Osteoblast (primary cell): Measurements from ENCODE around the gene INTS3. TPM values are rescaled to one million over a fixed set of nuclear protein-coding genes. Genes with fewer than 3 reads are reported as not detected.
A peak's percentile ranks its signal among the peaks of the same experiment; 100 is the strongest.

Experiments
- DNase-seq: peaks from one replicate; pipeline ENCODE4 v3.0.0; 2011; ENCODE audit warnings: low spot score, mixed read lengths; ENCODE audit not compliant: insufficient read length; ENCODE audit errors: missing footprints
- H2AFZ ChIP-seq: 2 replicates; pipeline ENCODE4 v1.6.0; 2011; ENCODE audit warnings: mild to moderate bottlenecking, low read length
- H3K27ac ChIP-seq: 2 replicates; pipeline ENCODE4 v1.5.1; 2011; ENCODE audit warnings: mild to moderate bottlenecking, low read depth, low read length, moderate library complexity
- H3K27me3 ChIP-seq: 2 replicates; pipeline ENCODE4 v1.6.0; 2012; ENCODE audit warnings: mild to moderate bottlenecking, control low read depth, inconsistent platforms, low read length, moderate library complexity; ENCODE audit not compliant: insufficient read depth
- H3K36me3 ChIP-seq: 2 replicates; pipeline ENCODE4 v1.5.1; 2011; ENCODE audit warnings: mild to moderate bottlenecking, low read length, control low read depth, moderate library complexity; ENCODE audit not compliant: insufficient read depth
- H3K4me1 ChIP-seq: 2 replicates; pipeline ENCODE4 v1.5.1; 2011; ENCODE audit warnings: mild to moderate bottlenecking, low read length, control low read depth, moderate library complexity; ENCODE audit not compliant: insufficient read depth
- H3K4me2 ChIP-seq: 2 replicates; pipeline ENCODE4 v1.6.0; 2011; ENCODE audit warnings: mild to moderate bottlenecking, low read length; ENCODE audit not compliant: insufficient read depth
- H3K4me3 ChIP-seq: fragments of 200-600 bp; sonication (generic); 3 replicates; pipeline ENCODE4 v1.5.1; 2012; ENCODE audit warnings: mild to moderate bottlenecking, low read length, inconsistent platforms; ENCODE audit not compliant: insufficient read depth
- H3K79me2 ChIP-seq: 2 replicates; pipeline ENCODE4 v1.6.0; 2012; ENCODE audit warnings: mild to moderate bottlenecking, low read length, control low read depth, inconsistent platforms; ENCODE audit not compliant: insufficient read depth
- H3K9me3 ChIP-seq: 2 replicates; pipeline ENCODE4 v1.5.1; 2011; ENCODE audit warnings: low read depth, low read length, control low read depth
- H4K20me1 ChIP-seq: 2 replicates; pipeline ENCODE4 v1.6.0; 2012; ENCODE audit warnings: mild to moderate bottlenecking, low read length, control low read depth; ENCODE audit not compliant: insufficient read depth
- CTCF ChIP-seq: IDR thresholded peaks from 2 replicates; pipeline ENCODE4 v1.5.1; 2011; ENCODE audit warnings: mild to moderate bottlenecking, low read depth, low read length, moderate library complexity; ENCODE audit errors: extremely low read depth
- total RNA-seq: library from RNA; depleted of rRNA; stranded (reverse); fragments of >200 nt; gene quantifications from 2 replicates; pipeline ENCODE4 v1.2.3, GENCODE V29; 2012

The INTS3 gene
- total RNA-seq, 1 donor, result 42.7 TPM

DNA sequence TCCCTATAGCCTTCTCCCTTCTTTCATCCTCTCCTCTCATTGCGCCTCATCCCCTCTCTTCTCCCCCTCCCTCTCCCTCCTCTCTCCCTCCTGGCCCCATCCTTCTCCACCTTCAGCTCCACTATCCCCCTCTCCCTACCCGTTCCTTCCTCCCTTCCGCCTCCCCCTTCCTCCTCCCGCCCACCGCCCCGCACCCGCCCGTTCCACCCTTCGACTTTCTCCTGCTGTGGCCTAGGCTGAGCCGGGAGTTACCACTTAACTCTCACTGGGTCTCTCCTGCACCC, 47.8 kb upstream of the INTS3 start:
- peak overlapping the region; percentile 79 for H3K4me2 ChIP-seq
- no peaks in the 10 kb centered on the region for H3K79me2 ChIP-seq

GRCh38 chr1:153682730-153683129, 45.1 kb upstream of the INTS3 start:
- no peaks in the 10 kb centered on the region for H4K20me1 ChIP-seq

More for the DNA sequence above, 47.8 kb upstream of the INTS3 start:
- H4K20me1 ChIP-seq, result no peaks in the 10 kb centered on the region
- H3K27me3 ChIP-seq, result peaks cover 47% of the 10 kb centered on the region
- no peaks in the 10 kb centered on the region for H3K9me3 ChIP-seq
- no peak overlapping the region for H3K4me3 ChIP-seq
- H3K4me1 ChIP-seq, result peaks cover 11% of the 10 kb centered on the region
- TF ChIP-seq CTCF, result no peak
- no peaks in the 10 kb centered on the region for H3K36me3 ChIP-seq
- H3K27ac ChIP-seq, result no peak overlapping the region
- H2AFZ ChIP-seq, result no peak overlapping the region
- DNase-seq, result peak; percentile 63

DNA sequence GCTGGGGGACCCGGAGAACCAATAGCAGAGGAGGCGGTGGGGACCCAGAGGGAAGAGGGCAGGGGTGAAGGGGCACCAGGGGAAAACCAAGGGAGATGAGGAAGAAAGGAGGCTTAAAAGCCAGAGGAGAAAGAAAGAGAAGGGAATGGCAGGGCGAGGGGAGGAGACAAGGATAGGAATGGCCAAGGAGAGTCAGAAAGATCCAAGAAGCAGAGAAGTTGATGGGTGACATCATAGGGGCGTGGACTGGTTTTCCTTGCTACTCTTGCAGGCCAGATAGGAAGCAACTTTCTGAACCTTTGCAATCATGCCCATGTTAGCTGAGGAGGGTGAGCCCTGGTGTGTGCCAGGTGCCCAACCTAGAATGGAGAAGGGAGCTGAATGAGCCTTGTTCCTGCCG, 44.0 kb upstream of the INTS3 start:
- H3K9me3 ChIP-seq, result no peaks in the 10 kb centered on the region

More at GRCh38 chr1:153682730-153683129, 45.1 kb upstream of the INTS3 start:
- no peak overlapping the region for H3K4me2 ChIP-seq
- H3K27ac ChIP-seq, result no peak overlapping the region
- H3K79me2 ChIP-seq, result no peaks in the 10 kb centered on the region
- H2AFZ ChIP-seq, result no peak overlapping the region
- H3K9me3 ChIP-seq, result no peaks in the 10 kb centered on the region
- H3K36me3 ChIP-seq, result no peaks in the 10 kb centered on the region
- no peak overlapping the region for H3K4me3 ChIP-seq
- DNase-seq, result no peak
- TF ChIP-seq CTCF, result no peak
- peaks cover 11% of the 10 kb centered on the region for H3K4me1 ChIP-seq
- peaks cover 53% of the 10 kb centered on the region for H3K27me3 ChIP-seq

DNA sequence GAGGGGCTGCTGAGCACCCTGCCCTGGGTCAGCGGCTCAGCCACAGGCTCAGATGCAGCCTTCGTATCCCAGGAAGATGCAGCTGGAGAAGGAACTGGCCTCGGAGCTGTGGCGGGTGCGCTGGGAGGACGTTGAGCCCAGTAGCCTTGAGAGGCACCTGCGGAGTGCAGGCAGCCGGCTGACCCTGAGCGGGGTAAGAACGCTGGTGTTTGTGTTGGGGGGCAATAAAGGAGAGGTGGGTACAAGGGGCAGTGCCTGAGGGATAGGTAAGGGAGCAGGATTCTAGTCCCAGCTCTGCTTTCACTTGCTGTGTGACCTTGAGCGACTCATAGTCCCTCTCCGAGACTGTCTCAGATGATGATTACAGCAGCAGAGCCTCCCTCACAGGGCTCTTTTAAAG, 43.0 kb upstream of the INTS3 start:
- Histone ChIP-seq H3K4me1 (no peaks in the 10 kb centered on the region), H3K27me3 (peaks cover 31% of the 10 kb centered on the region), H4K20me1 (no peaks in the 10 kb centered on the region), H2AFZ (no peak overlapping the region), H3K36me3 (no peaks in the 10 kb centered on the region), H3K9me3 (no peaks in the 10 kb centered on the region), H3K4me3 (no peak overlapping the region), H3K79me2 (no peaks in the 10 kb centered on the region), H3K4me2 (no peak overlapping the region), H3K27ac (no peak overlapping the region)
- no peak for TF ChIP-seq CTCF
- peak; percentile 63 for DNase-seq

More for the DNA sequence above, 44.0 kb upstream of the INTS3 start:
- Histone ChIP-seq H3K36me3 (no peaks in the 10 kb centered on the region), H4K20me1 (no peaks in the 10 kb centered on the region), H3K79me2 (no peaks in the 10 kb centered on the region), H3K27ac (no peak overlapping the region), H3K4me1 (peaks cover under 1% of the 10 kb centered on the region), H3K4me2 (no peak overlapping the region), H3K27me3 (peaks cover 41% of the 10 kb centered on the region), H2AFZ (no peak overlapping the region), H3K4me3 (no peak overlapping the region)
- TF ChIP-seq CTCF, result no peak
- DNase-seq, result peak; percentile 93
